Activated CD8-positive, alpha-beta T cell treated with anti-CD3 and anti-CD28 coated beads for 36 hours (primary cell): ENCODE results near the gene CFAP43. TPM values are rescaled to one million over a fixed set of nuclear protein-coding genes. Genes with fewer than 3 reads are reported as not detected.

Experiments
- ATAC-seq: fragments of 200-7000 bp; cut with Tn5 transposase; one replicate; pipeline ENCODE4 v1.10.0; 2021; ENCODE audit warnings: mild to moderate bottlenecking, moderate library complexity
- CTCF ChIA-PET: fragments of 350-600 bp; sonication (Branson Sonifier 250); formaldehyde crosslinking; loops from one replicate; lab custom pipeline; 2021; ENCODE audit warnings: antibody characterized with exemption; lab: Charles Lee
- POLR2A ChIA-PET: fragments of 350-600 bp; sonication (Branson Sonifier 250); formaldehyde crosslinking; loops from one replicate; lab custom pipeline; 2021; ENCODE audit warnings: antibody characterized with exemption; lab: Charles Lee
- DNase-seq: peaks from one replicate; pipeline ENCODE4 v3.0.0-alpha.2; 2020
- H3K27ac Mint-ChIP-seq: one replicate; pipeline ENCODE4 v1.8.0; 2021; ENCODE audit warnings: mild to moderate bottlenecking, mixed read lengths
- H3K27me3 Mint-ChIP-seq: one replicate; pipeline ENCODE4 v1.8.0; 2021; ENCODE audit warnings: mixed read lengths
- H3K36me3 Mint-ChIP-seq: one replicate; pipeline ENCODE4 v1.8.0; 2021; ENCODE audit warnings: low read depth, mixed read lengths
- H3K4me1 Mint-ChIP-seq: one replicate; pipeline ENCODE4 v1.8.0; 2021; ENCODE audit warnings: low read depth, mixed read lengths
- H3K4me3 Mint-ChIP-seq: one replicate; pipeline ENCODE4 v1.8.0; 2021; ENCODE audit warnings: mild to moderate bottlenecking, moderate library complexity, mixed read lengths
- H3K9me3 Mint-ChIP-seq: one replicate; pipeline ENCODE4 v1.8.0; 2021; ENCODE audit warnings: mixed read lengths
- CTCF ChIP-seq: fragments of 200-600 bp; IDR thresholded peaks from one replicate; pipeline ENCODE4 v1.8.0; 2022; ENCODE audit warnings: antibody characterized with exemption, mild to moderate bottlenecking
- intact Hi-C: fragments of 100-400 bp; cut with micrococcal nuclease; formaldehyde crosslinking; loops from one replicate; pipeline ENCODE4 v1.10.0; 2022
- total RNA-seq, 2 experiments: library from RNA; stranded (reverse); gene quantifications; one replicate each; pipeline ENCODE4 v1.2.3, GENCODE V29; 2021

CFAP43 gene
- total RNA-seq, 2 experiments from 2014 or later = 0.16 TPM; not detected in 1

- DNase-seq (no peak), ATAC-seq (no peak)
- Mint-ChIP-seq H3K9me3 (peaks cover 8% of the 10 kb centered on the region), H3K4me1 (peaks cover 11% of the 10 kb centered on the region), H3K27ac (no peak overlapping the region), H3K36me3 (no peaks in the 10 kb centered on the region), H3K4me3 (no peak overlapping the region), H3K27me3 (no peaks in the 10 kb centered on the region)
- CTCF ChIA-PET = interaction anchor here (1.4 kb wide), 1 partner anchor 12 kb away, joined by 3 read pairs; no protein-coding TSS in a partner anchor
- intact Hi-C loops = no loop called here
- no peak for TF ChIP-seq CTCF
- POLR2A ChIA-PET = interaction anchor here (0.7 kb wide), 1 partner anchor 59 kb away, joined by 3 read pairs; no protein-coding TSS in a partner anchor
Measured at GRCh38 chr10:104090611-104091010, 141.6 kb downstream of the CFAP43 start.

GRCh38 chr10:104089621-104090020, 142.5 kb downstream of the CFAP43 start:
- Mint-ChIP-seq H3K4me3 (no peak overlapping the region), H3K36me3 (no peaks in the 10 kb centered on the region), H3K9me3 (peaks cover 8% of the 10 kb centered on the region), H3K27ac (no peak overlapping the region), H3K4me1 (peaks cover 8% of the 10 kb centered on the region), H3K27me3 (no peaks in the 10 kb centered on the region)
- ATAC-seq (no peak), DNase-seq (no peak)
- POLR2A ChIA-PET = interaction anchor here (0.9 kb wide), 1 partner anchor 12 kb away, joined by 3 read pairs; no protein-coding TSS in a partner anchor
- TF ChIP-seq CTCF = no peak
- intact Hi-C loops = no loop called here
- CTCF ChIA-PET = interaction anchor here (1.4 kb wide), 1 partner anchor 13 kb away, joined by 3 read pairs; no protein-coding TSS in a partner anchor

GRCh38 chr10:104088239-104088638, 143.9 kb downstream of the CFAP43 start:
- intact Hi-C loops = no loop called here
- CTCF ChIA-PET = interaction anchor here (0.8 to 1.0 kb wide), 2 partner anchors 9 to 202 kb away, joined by 3 read pairs; no protein-coding TSS in a partner anchor
- TF ChIP-seq CTCF = no peak
- no peak for ATAC-seq
- Mint-ChIP-seq H3K27ac (no peak overlapping the region), H3K36me3 (no peaks in the 10 kb centered on the region), H3K4me3 (no peak overlapping the region), H3K9me3 (peaks cover 3% of the 10 kb centered on the region), H3K27me3 (no peaks in the 10 kb centered on the region), H3K4me1 (peaks cover 3% of the 10 kb centered on the region)
- POLR2A ChIA-PET = interaction anchor here (0.7 to 1.2 kb wide), 2 partner anchors 15 to 125 kb away, joined by 3 read pairs; no protein-coding TSS in a partner anchor
- DNase-seq = no peak

GRCh38 chr10:104085801-104086400, 146.3 kb downstream of the CFAP43 start, which contains the start of gene COL17A1:
Gene COL17A1, minus strand, starts transcription at chr10:104085880. Its CDS starts 5,207 bp downstream, at chr10:104080673.
- CTCF ChIA-PET = interaction anchor here (0.7 kb wide), 1 partner anchor 373 kb away, joined by 3 read pairs; no protein-coding TSS in a partner anchor
- intact Hi-C loops = no loop called here

More at GRCh38 chr10:104085801-104086400, 146.3 kb downstream of the CFAP43 start, which contains the start of gene COL17A1:
- no peak for TF ChIP-seq CTCF
- no peak for ATAC-seq
- H3K27me3 Mint-ChIP-seq = no peaks in the 10 kb centered on the region
- no peak within 1 kb of the TSS for H3K27ac Mint-ChIP-seq
- no peaks in the 10 kb centered on the region for H3K4me1 Mint-ChIP-seq
- H3K36me3 Mint-ChIP-seq = no peaks in the 10 kb centered on the region
- no peak within 1 kb of the TSS for H3K4me3 Mint-ChIP-seq
- POLR2A ChIA-PET = no interaction called here
- no peak for DNase-seq
- no peaks in the 10 kb centered on the region for H3K9me3 Mint-ChIP-seq
